ENCODE data around the gene CAVIN3.
"Not testable (repeated sequence)": the region's sequence is repeated elsewhere in the genome, so short reads cannot be mapped to it uniquely, and the experiment has no call there.

Gene CAVIN3

DNA sequence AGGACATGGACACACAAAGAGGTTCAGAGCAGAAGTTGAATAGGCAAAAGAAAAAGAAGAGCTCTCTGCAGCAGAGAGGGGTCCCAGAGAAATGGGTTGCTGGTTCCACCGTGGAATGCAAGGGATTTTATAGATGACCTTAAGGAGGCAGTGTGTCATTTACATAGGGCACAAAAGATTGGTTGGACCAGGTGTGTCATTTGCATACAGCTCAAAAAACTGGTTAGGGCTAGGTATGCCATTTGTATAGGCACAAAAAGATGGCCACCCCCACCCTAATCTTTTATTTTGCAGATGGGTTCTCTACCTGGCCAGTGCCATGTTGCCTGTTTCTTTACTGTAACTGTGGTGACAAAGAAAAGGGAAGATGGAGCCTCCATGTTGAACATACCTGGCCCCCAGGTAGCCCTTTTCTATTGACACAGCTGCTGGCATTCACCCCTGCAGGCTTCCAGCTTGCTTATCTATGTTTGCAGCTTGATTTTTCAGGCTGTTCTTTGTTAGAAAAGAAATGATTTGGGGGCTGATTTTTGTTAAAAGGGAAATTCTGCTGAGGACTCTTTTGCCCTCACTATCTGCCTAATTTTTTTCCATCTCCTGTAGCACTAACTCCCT lies 3.1 kb upstream of the CAVIN3 start:
- no peak for DNase-seq

DNA sequence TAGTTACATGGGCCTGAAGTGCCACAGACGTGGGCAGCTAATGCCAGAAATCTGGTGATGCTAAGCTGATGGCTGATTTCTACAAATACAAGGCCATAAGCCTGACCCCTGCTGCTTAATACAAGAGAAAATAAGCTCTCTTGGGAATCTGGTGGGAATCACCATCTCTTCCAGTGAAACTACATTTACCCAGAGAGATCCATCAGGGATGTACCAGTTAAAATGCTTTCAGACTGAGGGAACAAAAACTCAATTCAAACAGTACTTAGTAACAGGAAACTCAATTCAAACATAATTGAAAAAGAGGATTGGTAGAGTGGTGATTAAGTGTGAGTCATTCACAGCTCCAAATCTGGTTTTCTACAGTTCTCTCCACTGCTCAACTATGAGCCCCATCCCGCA lies 1.7 kb upstream of the CAVIN3 start:
- no peak for DNase-seq

DNA sequence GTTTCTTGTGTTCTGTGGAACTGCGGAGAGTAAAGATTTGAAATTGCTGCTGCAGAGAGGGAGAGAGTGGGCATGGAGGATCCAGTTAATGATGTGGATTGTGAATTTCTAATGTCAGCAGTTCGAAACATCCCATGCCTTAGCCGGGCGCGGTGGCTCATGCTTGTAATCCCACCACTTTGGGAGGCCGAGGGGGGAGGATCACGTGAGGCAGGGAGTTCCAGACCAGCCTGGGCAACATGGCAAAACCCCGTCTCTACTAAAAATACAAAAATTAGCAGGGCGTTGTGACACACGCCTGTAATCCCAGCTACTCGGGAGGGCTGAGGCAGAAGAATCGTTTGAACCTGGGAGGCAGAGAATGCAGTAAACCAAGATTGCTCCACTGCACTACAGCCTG lies 1.1 kb upstream of the CAVIN3 start:
- no peak for DNase-seq

DNA sequence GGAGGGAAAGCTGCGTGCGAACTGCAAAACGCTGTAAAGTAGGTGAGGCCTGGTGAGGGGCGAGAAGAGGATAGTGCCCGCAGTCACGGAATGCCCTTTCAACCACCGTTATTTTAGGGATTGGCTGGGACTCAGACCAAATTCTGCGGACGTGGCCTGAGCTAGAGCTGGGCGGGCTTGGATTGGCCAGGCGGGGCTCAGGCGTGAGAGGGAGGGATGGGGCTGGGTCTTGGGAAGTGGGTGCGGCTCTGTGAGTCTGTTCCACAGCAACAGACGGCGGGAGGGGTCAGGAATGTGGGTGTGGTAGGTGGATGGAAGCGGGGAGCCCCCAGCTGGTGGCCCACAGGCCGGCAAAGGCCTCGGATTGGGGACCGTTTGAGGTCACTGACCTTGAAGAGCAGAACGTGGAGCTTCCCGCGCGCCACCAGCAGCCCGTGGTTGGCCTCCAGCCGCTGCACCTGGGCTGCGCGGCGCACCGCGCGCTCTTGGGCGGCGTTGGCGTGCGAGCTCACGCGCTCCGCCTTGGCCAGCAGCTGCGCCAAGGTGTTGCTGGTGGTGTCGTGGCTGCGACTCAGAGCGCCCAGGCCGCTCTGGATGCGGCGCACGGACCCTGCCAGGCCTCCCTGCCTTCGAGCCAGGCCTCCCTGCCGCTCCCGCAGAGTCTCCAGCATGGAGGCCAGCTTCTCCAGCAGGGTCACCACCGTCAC lies 444 bp downstream of the CAVIN3 start:
- DNase-seq, result no peak

DNA sequence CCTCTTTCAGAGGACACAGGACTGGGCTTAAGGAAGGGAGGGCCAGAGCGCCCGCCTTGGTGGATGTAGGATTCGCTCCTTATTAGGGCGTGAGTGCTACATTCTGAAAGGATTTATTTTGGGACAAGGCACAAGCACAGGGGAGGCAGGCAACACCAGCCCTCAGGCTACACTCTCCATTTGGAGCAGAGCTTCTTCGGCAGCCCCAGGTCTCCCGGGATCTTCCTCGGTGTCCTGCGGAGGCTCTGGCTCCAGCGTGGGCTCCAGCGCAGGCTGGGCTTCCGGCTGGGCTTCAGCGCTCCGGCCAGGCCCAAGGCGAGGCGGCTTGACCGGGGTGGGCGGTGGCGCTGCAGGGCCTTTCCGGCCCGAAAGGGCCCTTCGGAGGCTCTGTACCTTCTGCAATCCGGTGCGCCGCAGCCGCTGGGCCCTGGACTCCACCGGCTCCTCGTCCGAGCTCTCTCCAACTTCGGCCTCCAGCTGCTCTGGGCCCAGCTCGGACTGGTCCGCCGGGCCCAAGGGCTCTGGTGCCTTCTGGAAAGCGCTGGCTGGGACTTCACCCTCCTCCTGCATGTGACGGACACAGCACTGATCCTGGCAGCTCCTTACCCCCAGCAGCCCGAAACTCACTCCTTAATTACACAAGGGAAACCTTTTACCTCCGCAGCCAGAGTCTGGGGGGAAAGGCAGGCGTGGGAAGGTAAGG lies 1.1 kb downstream of the CAVIN3 start:
- no peak for DNase-seq

DNA sequence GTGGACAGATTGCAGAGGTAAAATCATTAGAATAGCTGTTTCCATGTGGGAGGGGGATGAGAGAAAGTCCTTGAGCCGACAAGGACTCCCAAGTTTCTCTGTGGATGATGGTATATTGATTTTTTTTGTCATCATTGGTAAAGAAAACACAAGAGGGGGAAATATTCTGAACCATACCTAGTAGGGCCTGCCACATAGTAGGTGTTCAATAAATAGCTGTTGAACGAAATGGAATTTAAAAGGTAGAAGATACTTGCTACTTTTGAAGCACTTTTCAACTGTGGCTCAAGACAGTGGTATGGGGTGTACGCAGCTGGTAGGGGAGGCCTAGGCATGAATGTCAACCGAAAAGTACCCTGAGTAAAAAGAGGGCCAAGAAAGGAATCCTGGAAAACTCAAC lies 2.1 kb downstream of the CAVIN3 start:
- DNase-seq, result no peak

DNA sequence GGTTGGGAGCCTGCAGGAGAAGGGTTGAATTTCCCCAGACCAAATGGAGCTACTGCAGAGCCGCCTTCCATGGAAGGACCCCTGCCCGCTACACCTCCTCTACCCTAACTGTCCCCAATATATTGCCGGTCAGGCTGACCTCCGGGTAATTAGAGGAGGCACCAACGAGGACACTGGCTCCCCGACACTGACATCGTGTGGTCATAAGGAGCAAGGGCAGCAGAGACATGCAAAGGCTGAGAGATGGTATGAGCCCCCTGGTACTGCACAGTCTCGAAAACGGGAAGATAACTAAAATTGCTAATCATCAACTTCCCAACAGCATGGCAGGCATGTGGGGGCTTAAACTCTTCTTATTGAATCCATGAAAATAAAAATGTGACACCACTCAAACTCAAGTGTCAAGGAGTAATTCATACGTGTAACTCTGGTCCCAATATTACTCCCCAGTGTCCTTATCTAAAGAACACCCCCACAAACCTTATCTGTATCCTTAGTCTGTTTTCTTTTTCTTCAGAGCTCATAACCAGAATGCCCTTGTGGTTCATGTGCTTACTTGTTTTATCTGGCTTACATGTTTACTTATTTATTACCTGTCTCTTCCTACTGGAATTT lies 4.4 kb downstream of the CAVIN3 start:
- DNase-seq, result peak; percentile 30 to 41

DNA sequence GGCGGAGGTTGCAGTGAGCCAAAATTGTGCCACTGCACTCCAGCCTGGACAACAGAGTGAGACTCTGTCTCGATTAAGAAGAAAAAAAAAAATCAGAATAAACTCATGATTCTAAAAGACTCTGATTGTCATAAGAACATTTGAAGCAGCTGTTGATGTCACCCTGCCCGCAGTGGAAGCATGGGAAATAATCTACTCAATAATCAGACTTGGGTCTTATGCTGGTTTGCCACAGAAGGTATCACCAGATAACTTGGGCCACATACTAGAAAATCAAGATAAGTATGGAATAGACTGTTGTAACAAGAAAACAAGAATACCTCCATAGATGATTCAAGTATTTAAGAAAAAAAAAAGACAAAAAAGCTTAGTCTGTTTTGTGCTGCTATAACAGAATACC lies 8.2 kb downstream of the CAVIN3 start:
- no peak for DNase-seq

DNA sequence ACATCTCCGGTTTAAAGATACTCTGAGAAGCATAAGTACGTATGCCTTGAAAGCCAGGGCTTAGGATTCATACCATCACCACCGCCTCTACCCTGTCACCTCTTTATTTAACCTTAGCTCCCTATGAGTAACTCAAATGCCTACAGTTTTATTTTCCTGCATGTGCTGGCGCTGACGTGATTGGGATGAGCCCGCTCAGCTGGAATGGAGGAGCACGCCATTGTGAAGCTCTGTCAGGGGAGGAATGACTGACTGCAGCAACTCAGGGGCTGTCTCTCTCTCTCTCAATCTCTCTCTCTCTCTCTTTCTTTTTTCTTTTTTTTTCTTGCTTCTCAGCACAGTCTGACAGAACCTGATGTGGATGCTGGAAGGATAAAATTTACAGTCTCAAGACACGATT lies 12.4 kb downstream of the CAVIN3 start:
- no peak for DNase-seq

DNA sequence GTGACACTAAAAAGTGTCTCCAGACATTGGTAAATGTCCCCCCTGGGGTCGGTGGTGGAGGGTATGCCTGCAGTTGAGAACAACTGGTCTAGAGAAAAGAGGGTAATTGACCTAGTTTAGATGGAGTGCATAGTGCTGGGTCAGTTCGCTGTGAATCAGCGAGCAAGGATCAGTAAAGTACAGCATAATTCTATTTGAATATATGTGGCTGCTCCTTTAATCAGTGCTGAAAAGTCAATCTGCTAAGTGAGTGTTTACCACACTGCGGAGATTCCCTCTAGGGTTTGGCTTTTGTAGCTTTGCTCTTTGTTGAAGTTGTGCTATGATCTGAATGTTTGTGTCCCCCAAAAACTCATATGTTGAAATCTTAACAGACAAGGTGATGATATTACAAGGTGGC lies 15.0 kb downstream of the CAVIN3 start:
- DNase-seq, result no peak

DNA sequence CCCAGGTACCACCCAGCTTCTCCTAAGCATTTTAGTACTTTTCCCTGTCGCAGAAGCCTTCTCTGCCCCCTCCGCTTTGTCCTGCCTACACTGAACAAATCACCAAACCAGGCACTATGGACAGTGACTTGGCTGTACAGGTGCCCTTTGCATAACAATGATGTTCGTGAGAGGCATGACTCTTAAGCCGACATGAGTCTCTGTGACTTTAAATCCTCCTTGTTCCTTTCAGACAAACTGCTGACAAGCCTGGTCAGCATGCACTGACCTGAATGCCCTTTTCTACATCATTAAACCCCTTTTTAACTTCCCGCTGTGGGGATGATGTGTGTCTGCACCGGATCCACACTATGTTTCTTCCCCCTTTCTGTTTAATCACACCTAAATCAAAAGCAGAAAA lies 16.6 kb downstream of the CAVIN3 start:
- DNase-seq, result no peak

DNA sequence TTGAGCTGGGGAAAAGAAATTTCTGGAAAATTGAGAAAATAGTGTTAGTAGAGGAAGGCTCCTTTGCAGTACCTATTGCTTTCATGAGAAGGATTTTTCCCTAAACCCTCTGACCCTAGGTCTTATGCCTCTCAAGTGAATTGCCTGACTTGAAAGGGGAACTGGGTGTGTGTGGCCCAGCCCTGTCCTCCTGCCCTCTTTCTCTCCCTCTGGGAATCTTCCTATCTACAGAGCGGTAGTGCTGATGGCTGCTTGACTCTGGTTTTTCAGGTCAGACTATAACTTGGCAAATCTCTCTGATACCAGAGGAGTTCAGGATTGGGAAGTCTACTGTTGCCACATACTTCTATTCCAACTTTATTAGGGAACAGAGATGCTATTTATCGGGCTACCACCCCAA lies 19.2 kb downstream of the CAVIN3 start:
- DNase-seq, result no peak

DNA sequence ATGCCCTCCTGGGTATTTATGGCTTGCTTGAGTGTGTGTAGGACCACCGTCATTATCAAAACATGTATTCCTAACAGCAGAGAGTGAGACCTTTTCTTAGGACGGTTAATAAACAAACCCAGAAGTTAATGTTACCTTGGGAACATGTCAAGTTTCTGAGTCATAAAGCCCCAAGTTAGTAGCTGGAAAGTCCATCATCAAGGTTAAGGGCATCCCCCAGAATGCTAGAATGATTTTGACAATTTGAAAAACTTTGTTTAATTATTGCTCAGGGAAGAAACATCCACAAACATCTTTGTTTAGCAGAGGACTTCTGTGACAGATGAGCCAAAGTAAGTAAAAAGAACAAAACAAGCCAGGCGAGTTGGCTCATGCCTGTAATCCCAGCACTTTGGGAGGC lies 20.0 kb downstream of the CAVIN3 start:
- DNase-seq, result no peak

DNA sequence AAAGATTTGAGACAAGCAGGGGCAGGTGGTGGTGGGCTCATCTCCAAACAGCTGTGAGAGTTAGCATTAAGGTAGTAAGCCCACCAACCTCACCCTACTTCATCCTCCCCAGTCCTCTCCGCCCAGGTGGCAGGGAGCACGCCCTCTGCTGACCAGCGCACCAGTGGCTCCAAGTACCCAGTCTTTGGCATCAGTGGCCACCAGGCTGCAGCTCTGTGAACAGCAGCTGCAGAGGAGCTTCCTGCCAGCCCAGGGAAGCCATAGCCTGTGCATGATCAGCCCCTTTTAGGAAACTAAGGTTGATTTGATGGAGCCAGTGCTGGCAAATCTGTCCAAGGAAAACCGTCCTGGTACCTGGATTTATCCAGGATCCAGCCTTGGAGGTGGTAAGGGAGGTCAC lies 21.7 kb downstream of the CAVIN3 start:
- peak in 1 of 2 donors; percentile 8 for DNase-seq

DNA sequence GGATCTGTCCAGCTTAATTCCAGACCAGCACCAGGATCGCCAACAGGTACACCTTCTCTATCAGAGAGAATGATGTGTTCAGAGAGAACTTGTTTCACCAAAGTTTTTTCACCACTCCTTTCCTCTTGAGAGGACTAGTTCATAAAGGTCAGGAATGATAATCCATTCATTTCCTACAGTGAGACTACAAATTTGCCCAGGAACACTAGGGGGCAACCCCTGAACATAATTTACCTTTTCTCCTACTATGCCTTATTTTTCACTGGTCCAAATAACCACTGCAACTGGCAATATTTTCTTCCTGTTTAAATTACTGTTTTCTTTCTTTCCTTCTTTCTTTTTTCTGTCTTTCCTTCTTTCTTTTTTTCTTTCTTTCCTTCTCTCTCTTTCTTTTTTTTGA lies 22.5 kb downstream of the CAVIN3 start:
- no peak for DNase-seq

DNA sequence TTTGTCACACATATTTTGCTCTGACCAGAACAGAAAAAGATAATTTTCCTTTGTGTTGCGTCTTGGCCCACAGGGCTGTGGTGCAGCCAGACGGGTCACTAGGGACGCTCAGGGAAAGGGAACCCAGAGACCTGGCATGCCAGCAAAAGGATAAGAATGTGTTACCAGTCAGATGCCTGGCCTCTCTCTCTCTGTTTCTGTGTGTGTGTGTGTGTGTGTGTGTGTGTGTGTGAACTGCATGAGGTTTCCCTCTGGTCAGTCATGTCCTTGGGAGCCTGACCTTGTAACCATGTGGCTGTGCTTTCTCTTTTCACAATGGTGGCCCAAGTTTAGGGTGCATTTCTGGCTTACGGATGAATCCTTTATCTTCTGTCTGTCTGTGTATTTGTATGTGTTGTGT lies 35.3 kb downstream of the CAVIN3 start:
- no peak for DNase-seq

DNA sequence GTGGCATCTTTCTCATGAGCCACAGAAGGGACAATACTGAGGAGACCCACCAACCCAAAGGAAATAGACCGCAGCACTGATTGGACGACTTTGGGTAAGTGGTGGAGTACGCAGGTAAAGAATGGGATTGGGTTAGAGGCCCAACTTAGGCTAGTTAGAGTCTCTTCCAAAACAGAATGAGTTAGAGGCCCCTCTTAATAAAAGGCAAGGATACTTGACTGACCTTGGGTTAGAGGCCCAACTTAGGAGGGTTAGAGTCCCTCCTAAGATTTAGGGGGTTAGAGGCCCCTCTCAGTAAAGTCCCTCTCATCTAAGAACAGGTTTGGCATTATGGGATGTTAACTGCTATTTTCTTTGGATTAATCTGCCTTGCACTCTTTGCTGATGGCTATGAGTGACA lies 36.1 kb downstream of the CAVIN3 start:
- DNase-seq, result no peak

DNA sequence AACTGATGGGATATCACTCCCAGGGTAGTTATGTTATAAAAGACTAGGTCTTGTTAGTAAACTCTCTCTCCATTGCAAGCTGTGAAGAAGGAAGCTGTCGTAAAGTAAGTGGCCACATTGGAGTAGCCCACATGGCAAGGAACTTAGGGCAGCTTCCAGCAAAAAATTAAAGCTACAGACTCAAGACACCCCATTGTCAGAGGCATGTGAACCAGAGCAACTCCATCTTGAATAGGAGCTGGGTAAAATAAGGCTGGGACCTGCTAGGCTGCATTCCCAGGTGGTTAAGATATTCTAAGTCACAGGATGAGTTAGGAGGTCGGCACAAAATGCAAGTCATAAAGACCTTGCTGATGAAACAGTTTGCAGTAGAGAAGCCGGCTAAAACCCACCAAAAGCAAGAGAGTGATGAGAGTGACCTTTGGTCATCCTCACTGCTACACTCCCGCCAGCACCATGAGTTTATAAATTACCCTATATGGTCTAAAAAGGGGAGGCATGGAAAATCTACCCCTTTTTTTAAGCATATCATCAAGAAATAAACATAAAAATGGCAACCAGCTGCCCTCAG lies 36.8 kb downstream of the CAVIN3 start:
- no peak for DNase-seq

DNA sequence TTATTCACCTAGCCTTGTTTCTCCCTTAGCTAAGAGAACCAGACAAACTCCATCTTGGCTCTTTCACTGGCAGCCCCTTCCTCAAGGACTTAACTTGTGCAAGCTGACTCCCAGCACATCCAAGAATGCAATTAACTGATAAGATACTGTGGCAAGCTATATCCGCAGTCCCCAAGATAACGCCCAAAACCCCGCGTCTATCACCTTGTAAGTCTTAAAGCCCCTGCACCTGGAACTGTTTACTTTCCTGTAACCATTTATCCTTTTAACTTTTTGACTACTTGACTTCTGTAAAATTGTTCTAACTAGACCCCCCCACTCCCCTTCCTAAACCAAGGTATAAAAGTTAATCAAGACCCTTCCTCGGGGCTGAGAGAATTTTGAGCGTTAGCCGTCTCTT lies 39.5 kb downstream of the CAVIN3 start:
- DNase-seq, result not testable (repeated sequence)

DNA sequence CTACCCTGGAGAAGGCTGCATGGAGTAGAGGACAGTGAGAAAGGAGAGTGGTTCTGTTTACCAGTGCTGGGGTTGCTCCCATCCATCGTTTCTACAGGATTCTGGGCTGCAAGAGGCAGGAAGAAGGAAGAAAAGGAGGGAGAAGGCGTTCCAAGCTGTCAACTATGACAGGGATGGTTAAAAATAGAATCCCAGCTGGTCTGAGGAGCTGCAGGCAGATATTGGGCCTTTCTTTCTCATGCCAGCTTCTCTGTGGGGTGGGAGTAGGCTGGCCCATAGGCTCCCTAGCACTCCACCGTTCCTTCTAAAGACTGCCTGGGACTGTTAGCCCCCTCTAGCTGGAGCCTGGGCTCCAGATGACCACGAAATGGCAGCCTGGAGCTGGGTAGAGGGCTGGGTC lies 47.1 kb downstream of the CAVIN3 start:
- DNase-seq, result no peak

DNA sequence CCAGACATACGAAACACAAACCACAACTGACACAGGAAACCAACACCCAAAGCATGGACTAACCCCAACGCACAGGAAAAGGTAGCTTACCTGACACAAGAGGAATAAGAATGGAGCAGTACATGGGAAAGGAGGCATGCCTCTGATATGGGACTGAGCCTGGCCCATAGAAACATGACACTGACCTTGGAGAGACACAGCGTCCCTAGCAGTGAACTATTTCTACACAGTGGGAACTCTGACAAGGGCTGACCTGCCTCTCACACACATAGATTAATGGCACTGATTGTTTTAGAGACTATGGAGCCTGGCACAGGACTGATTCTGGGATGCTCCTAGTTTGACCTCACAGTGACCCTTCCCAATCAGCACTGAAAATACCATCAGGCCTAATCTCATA lies 48.7 kb downstream of the CAVIN3 start:
- no peak for DNase-seq

DNA sequence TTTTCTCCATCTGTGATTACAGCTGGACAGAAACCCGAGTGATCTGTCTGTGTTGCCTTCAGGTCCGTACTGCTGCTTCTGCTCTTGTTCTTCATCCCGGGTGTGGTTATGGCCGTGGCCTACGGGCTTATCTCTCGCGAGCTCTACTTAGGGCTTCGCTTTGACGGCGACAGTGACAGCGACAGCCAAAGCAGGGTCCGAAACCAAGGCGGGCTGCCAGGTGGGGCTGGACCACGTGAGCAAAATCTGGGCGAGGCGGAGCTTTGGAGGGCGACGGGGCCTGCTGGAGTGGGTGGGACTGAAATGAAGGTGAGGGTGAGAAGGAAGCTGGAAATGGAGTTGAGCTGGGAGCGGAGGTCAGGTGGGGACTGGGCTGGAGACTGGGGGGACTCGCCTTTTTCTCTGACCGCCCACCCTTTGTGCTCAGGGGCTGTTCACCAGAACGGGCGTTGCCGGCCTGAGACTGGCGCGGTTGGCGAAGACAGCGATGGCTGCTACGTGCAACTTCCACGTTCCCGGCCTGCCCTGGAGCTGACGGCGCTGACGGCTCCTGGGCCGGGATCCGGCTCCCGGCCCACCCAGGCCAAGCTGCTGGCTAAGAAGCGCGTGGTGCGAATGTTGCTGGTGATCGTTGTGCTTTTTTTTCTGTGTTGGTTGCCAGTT lies 49.6 kb downstream of the CAVIN3 start:
- DNase-seq, result no peak

DNA sequence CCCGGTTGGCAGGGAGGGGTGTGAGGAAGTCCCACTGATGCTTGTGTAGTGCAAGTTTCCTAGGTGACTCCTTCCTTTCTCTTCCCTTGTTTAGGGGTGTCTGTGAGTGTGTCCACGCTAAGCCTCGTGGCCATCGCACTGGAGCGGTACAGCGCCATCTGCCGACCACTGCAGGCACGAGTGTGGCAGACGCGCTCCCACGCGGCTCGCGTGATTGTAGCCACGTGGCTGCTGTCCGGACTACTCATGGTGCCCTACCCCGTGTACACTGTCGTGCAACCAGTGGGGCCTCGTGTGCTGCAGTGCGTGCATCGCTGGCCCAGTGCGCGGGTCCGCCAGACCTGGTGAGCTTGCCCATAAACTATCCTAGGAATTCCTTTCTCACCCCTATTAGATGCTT lies 50.3 kb downstream of the CAVIN3 start:
- DNase-seq, result no peak

Measured in CD4-positive, alpha-beta T cell treated with Interleukin-1 beta for 1 hour (primary cell).